Kidney (tissue), 14 donors: Measurements from ENCODE around the gene SMIM10L2A. TPM values are rescaled to one million over a fixed set of nuclear protein-coding genes. Genes with fewer than 3 reads are reported as not detected.
"Not testable (repeated sequence)": the region's sequence is repeated elsewhere in the genome, so short reads cannot be mapped to it uniquely, and the experiment has no call there.

Source experiments
- DNase-seq, 5 donors: peaks; one replicate each; pipeline ENCODE4 v3.0.0-alpha.2; 2013 to 2020
- FAIRE-seq: peaks from 2 replicates; lab custom pipeline; 2012; peaks lifted over from hg19 to GRCh38; lab: Jason Lieb, UNC
- H3K27ac ChIP-seq, 2 donors: one replicate each; pipeline ENCODE4 v1.7.0; 2013; ENCODE audit warnings: low read depth in 2 of 2, low read length in 2 of 2, inconsistent platforms in 1 of 2
- H3K27me3 ChIP-seq: one replicate; pipeline ENCODE4 v1.7.1; 2013; ENCODE audit warnings: low read length, inconsistent platforms; ENCODE audit not compliant: control insufficient read depth, insufficient read depth
- H3K36me3 ChIP-seq, 3 donors: one replicate each; pipeline versions ENCODE4 v1.7.0 to v1.7.1; 2013; ENCODE audit warnings: low read length in 3 of 3, control low read depth in 1 of 3, inconsistent platforms in 1 of 3; ENCODE audit not compliant: insufficient read depth in 3 of 3, control insufficient read depth in 2 of 3
- H3K4me1 ChIP-seq, 3 donors: one replicate each; pipeline versions ENCODE4 v1.7.0 to v1.7.1; 2013; ENCODE audit warnings: low read length in 3 of 3, inconsistent platforms in 1 of 3, low read depth in 1 of 3; ENCODE audit not compliant: control insufficient read depth in 2 of 3, insufficient read depth in 2 of 3
- H3K4me3 ChIP-seq, 3 donors: one replicate each; pipeline versions ENCODE4 v1.7.0 to v1.8.1; 2013; ENCODE audit warnings: low read length in 3 of 3, control low read depth in 1 of 3, inconsistent platforms in 1 of 3
- H3K9ac ChIP-seq, 3 donors: one replicate each; pipeline versions ENCODE4 v1.7.0 to v1.7.1; 2013; ENCODE audit warnings: low read length in 3 of 3, control low read depth in 1 of 3, inconsistent platforms in 1 of 3
- H3K9me3 ChIP-seq, 3 donors: one replicate each; pipeline versions ENCODE4 v1.7.0 to v1.7.1; 2013; ENCODE audit warnings: low read length in 3 of 3, control low read depth in 1 of 3, inconsistent platforms in 1 of 3; ENCODE audit not compliant: control insufficient read depth in 2 of 3, insufficient read depth in 1 of 3
- CTCF ChIP-seq: IDR thresholded peaks from 3 replicates; pipeline ENCODE4 v1.5.1; 2012; ENCODE audit warnings: mild to moderate bottlenecking, moderate library complexity, borderline replicate concordance; ENCODE audit not compliant: insufficient read depth; ENCODE audit errors: extremely low read depth
- intact Hi-C: fragments of 100-400 bp; cut with DNase I; formaldehyde crosslinking; loops from one replicate; pipeline ENCODE4 v1.11.1; 2022
- polyA plus RNA-seq: library from polyadenylated mRNA; stranded (reverse); fragments of 350-450 nt; fragmentation: Illumina TruSeq; extraction: RNeasy Lipid Tissue Mini Kit (QIAGEN cat#74804); gene quantifications from one replicate; pipeline ENCODE4 v1.2.3, GENCODE V29; 2014; ENCODE audit warnings: low read depth, low replicate concordance; ENCODE audit not compliant: insufficient read depth
- total RNA-seq: library from RNA; stranded (reverse); fragmentation: NEBNext Ultra II Directional; extraction: Animal tissue kit (Norgen Biotek cat#: 25700); gene quantifications from one replicate; pipeline ENCODE4 v1.2.1, GENCODE V29; 2021
- donor health status: control.
- donor health status: control.
- donor health status: control.
- donor health status: control.
- donor health status: control.
- donor health status: DM: yes; HTN: yes; CAD: no.
- donor health status: Normal renal cell carcinoma (clear cell type).

Gene SMIM10L2A
- total and polyA plus RNA-seq, 2 donors from 2014 or later, result 3.5 to 8.2 TPM

- Histone ChIP-seq H3K4me1 (no peaks in the 10 kb centered on the region), H3K36me3 (no peaks in the 10 kb centered on the region), H3K9me3 (no peaks in the 10 kb centered on the region), H3K4me3 (no peak overlapping the region), H3K9ac (no peak overlapping the region), H3K27me3 (no peaks in the 10 kb centered on the region), H3K27ac (no peak overlapping the region)
- TF ChIP-seq CTCF, result no peak
- DNase-seq, result no peak
- no peak for FAIRE-seq
- intact Hi-C loops, result no loop called here
Observed at GRCh38 chrX:135453381-135453780, 31.6 kb downstream of the SMIM10L2A start.

- H3K9me3 ChIP-seq, result no peaks in the 10 kb centered on the region
- H3K36me3 ChIP-seq, result no peaks in the 10 kb centered on the region
- no peak for FAIRE-seq
- H3K27ac ChIP-seq, result no peak overlapping the region
- H3K4me3 ChIP-seq, result no peak overlapping the region
- peak in 1 of 5 donors; percentile 3 for DNase-seq
- H3K9ac ChIP-seq, result no peak overlapping the region
- TF ChIP-seq CTCF, result no peak
- intact Hi-C loops, result no loop called here
- no peaks in the 10 kb centered on the region for H3K4me1 ChIP-seq
- H3K27me3 ChIP-seq, result no peaks in the 10 kb centered on the region
Observed at GRCh38 chrX:135454816-135455215, 33.1 kb downstream of the SMIM10L2A start.

- intact Hi-C loops, result not testable (repeated sequence)
Observed at GRCh38 chrX:135461756-135462155, 40.0 kb downstream of the SMIM10L2A start.

GRCh38 chrX:135463937-135464336 lies 42.2 kb downstream of the SMIM10L2A start:
- Histone ChIP-seq H3K4me1 (no peaks in the 10 kb centered on the region), H3K9me3 (no peaks in the 10 kb centered on the region), H3K27ac (no peak overlapping the region), H3K9ac (no peak overlapping the region), H3K4me3 (no peak overlapping the region), H3K36me3 (no peaks in the 10 kb centered on the region), H3K27me3 (no peaks in the 10 kb centered on the region)
- no peak for TF ChIP-seq CTCF
- intact Hi-C loops, result no loop called here
- FAIRE-seq, result no peak
- no peak for DNase-seq

More at GRCh38 chrX:135461756-135462155, 40.0 kb downstream of the SMIM10L2A start:
- H3K27ac ChIP-seq, FAIRE-seq, H3K27me3 ChIP-seq, H3K9me3 ChIP-seq, H3K36me3 ChIP-seq, H3K4me3 ChIP-seq, H3K9ac ChIP-seq, DNase-seq, H3K4me1 ChIP-seq: not testable (repeated sequence)
